ENCODE data around the gene HMG20B. TPM values are rescaled to one million over a fixed set of nuclear protein-coding genes. Genes with fewer than 3 reads are reported as not detected.

The HMG20B gene
- total RNA-seq, 1 experiment from 2014 or later, result 58.1 TPM

DNA sequence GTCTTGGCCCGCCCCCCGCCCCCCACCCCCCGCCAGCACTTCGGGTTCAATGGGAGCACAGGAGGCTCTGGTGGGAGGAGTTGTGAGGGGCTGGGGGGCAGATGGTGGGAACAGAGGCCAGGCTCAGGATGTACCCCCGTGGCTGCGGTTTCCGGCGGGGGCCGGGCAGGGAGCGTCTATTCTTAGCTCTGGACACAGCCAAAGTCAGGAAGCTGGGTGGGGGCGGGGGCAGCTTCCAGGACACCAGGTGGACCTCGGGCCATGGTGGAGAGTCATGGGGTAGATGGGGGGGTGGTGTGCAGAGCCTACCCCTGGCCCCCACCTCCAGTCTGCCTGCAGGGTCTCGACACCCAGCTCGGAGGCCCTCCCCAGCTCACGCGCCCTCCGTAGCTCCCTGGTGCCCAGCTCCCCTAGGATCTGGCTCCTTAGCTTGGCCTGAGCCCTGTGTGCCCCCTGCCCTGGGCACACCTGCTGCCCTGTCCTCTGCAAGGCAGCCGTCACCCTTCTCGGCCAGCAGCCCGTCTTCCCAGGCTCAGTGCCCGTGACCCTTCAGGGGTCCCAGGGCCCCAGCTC is 36.1 kb downstream of the HMG20B start:
- Mint-ChIP-seq H3K4me1 (ENCODE audit: low read depth, unreplicated experiment) (peaks cover 11% of the 10 kb centered on the region), H3K27me3 (ENCODE audit: unreplicated experiment) (no peaks in the 10 kb centered on the region), H3K27ac (ENCODE audit: unreplicated experiment) (no peak overlapping the region), H3K36me3 (ENCODE audit: insufficient read depth, unreplicated experiment) (peaks cover 23% of the 10 kb centered on the region), H3K4me3 (ENCODE audit: low read depth, unreplicated experiment) (no peak overlapping the region), H3K9me3 (ENCODE audit: low read depth, unreplicated experiment) (no peaks in the 10 kb centered on the region)
- CTCF ChIA-PET, result no interaction called here
- TF ChIP-seq, protein P1, sequence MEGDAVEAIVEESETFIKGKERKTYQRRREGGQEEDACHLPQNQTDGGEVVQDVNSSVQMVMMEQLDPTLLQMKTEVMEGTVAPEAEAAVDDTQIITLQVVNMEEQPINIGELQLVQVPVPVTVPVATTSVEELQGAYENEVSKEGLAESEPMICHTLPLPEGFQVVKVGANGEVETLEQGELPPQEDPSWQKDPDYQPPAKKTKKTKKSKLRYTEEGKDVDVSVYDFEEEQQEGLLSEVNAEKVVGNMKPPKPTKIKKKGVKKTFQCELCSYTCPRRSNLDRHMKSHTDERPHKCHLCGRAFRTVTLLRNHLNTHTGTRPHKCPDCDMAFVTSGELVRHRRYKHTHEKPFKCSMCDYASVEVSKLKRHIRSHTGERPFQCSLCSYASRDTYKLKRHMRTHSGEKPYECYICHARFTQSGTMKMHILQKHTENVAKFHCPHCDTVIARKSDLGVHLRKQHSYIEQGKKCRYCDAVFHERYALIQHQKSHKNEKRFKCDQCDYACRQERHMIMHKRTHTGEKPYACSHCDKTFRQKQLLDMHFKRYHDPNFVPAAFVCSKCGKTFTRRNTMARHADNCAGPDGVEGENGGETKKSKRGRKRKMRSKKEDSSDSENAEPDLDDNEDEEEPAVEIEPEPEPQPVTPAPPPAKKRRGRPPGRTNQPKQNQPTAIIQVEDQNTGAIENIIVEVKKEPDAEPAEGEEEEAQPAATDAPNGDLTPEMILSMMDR (IDR thresholded peaks at IDR 0.05; ENCODE audit: unreplicated experiment), result no peak
- intact Hi-C loops (cut with micrococcal nuclease; ENCODE audit: unreplicated experiment), result no loop called here
- BruUV-seq (replicated peaks), result no TSS peak
- no peak for DNase-seq

DNA sequence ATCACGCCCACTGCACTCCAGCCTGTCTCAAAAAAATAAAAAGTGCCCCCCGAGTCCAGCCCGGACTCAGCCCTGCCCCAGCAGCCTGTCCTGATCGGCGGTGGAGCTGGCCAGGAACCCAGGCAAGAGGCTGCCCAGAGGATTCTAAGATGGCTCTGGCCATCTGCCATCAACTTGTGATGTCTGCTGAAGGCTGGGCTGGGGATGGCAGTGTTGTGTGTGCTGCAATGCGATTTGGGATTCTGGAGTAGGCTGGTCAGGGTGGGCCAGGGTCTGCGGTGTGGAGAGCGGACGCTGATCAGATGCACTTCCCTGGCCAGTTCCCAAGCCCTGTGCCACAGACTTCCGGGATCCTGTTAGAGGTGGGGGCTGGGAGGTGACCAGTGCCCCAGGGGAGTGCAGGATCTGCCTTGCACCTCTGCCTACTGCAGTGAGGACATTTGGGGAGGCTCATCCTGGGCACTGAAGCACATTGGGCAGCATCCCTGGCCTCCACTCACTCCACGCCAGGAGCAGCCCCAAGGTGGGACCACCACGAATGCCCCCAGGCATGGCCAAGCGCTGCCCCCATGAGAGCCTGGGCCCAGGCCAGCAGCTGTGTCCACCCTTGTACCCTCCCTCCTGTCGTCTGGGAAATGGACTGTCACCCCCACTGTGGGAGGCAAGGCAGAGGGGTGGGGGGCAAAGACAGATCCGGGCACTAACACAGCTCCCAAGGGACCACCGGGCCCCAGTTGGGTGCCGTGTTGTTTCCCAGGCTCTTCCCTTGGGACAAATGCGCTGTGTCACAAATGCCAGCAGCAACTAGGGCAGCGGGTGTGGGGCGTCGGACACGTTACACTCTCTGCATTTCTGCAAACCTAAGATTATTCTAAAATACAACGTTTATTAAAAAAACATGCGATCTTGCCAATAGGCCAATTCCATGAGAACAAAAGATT is 37.3 kb downstream of the HMG20B start:
- no peaks in the 10 kb centered on the region for H3K9me3 Mint-ChIP-seq (ENCODE audit: low read depth, unreplicated experiment)
- TF ChIP-seq, protein P1 (IDR thresholded peaks at IDR 0.05; ENCODE audit: unreplicated experiment), result no peak
- no peak overlapping the region for H3K4me3 Mint-ChIP-seq (ENCODE audit: low read depth, unreplicated experiment)
- no peak for DNase-seq
- peaks cover 23% of the 10 kb centered on the region for H3K36me3 Mint-ChIP-seq (ENCODE audit: insufficient read depth, unreplicated experiment)
- CTCF ChIA-PET, result no interaction called here
- no TSS peak for BruUV-seq (replicated peaks)
- intact Hi-C loops (cut with micrococcal nuclease; ENCODE audit: unreplicated experiment), result no loop called here
- H3K27ac Mint-ChIP-seq (ENCODE audit: unreplicated experiment), result no peak overlapping the region
- H3K4me1 Mint-ChIP-seq (ENCODE audit: low read depth, unreplicated experiment), result peaks cover 11% of the 10 kb centered on the region
- no peaks in the 10 kb centered on the region for H3K27me3 Mint-ChIP-seq (ENCODE audit: unreplicated experiment)

DNA sequence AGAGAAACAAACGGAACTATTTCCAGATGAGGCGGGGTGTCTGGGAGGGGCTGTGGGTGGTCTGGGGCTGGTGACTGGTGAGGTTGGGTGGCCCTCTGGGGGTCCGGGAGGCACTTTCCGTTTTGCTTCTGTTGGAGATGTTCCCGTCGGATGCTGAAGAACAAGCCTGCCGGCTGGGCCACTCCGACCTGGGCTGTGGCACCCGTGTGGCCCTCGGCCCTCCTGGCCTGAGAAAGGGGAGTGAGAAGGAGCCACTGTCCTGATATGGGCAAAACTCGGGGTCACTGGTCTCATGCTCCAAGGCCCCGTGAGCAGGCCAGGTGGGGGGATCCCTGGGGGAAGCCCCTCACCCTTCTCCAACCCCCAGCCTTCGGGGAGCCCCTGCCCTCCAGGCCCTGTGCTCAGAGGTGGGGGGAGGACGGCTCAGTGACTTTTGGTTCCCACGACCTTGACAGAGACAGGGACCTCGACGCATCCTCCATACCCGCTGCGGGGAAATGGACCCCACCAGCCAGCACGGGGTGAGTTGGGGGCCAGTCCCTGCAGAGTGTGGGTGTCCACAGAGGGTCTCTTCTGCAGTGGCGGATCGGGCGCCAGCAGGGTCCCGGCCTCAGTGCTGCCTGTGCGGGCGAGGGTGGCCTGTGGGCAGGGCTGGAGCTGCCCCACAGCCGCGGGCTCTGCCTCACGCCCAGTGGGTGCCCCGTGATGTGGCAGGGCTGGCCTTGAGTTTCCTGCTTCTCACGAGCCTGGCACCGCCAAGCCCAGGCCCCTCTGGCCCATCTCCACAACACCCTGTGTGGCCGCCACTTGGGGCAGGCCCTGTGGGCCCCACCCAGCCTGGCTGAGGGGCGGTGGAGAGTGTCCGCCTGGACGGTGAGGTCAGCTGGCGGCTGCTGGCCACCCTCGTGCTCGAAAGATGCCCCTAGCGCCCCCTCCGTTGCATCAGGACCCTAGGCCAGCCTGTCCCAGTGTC is 38.3 kb downstream of the HMG20B start:
- Mint-ChIP-seq H3K27ac (ENCODE audit: unreplicated experiment) (no peak overlapping the region), H3K4me3 (ENCODE audit: low read depth, unreplicated experiment) (no peak overlapping the region), H3K9me3 (ENCODE audit: low read depth, unreplicated experiment) (no peaks in the 10 kb centered on the region), H3K36me3 (ENCODE audit: insufficient read depth, unreplicated experiment) (peaks cover 33% of the 10 kb centered on the region), H3K4me1 (ENCODE audit: low read depth, unreplicated experiment) (peaks cover 11% of the 10 kb centered on the region), H3K27me3 (ENCODE audit: unreplicated experiment) (no peaks in the 10 kb centered on the region)
- intact Hi-C loops (cut with micrococcal nuclease; ENCODE audit: unreplicated experiment), result no loop called here
- TF ChIP-seq, protein P1 (IDR thresholded peaks at IDR 0.05; ENCODE audit: unreplicated experiment), result no peak
- BruUV-seq (replicated peaks), result no TSS peak
- DNase-seq, result no peak
- CTCF ChIA-PET, result no interaction called here

DNA sequence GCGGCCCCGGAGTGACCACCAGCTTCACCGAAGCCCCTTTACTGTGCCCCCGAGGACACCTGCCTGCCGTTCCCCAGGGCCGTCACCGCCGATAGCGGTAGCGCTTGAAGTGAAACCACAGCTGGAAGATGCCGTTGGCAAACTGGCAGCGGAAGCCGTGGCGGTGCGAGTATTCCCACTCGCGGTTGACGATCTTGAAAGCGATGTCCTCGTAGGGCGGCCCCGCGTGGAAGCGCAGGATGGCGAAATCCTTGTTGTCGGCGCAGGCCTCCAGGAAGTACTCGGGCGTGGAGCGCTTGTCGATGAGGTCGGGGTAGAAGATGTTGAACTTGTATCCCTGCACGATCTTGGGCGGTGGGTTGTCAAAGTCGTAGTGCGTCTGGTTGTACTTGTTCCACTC is 39.1 kb downstream of the HMG20B start:
- Mint-ChIP-seq H3K4me3 (ENCODE audit: low read depth, unreplicated experiment) (no peak overlapping the region), H3K27ac (ENCODE audit: unreplicated experiment) (no peak overlapping the region), H3K4me1 (ENCODE audit: low read depth, unreplicated experiment) (peaks cover 11% of the 10 kb centered on the region), H3K36me3 (ENCODE audit: insufficient read depth, unreplicated experiment) (peaks cover 33% of the 10 kb centered on the region), H3K9me3 (ENCODE audit: low read depth, unreplicated experiment) (no peaks in the 10 kb centered on the region), H3K27me3 (ENCODE audit: unreplicated experiment) (no peaks in the 10 kb centered on the region)
- TF ChIP-seq, protein P1 (IDR thresholded peaks at IDR 0.05; ENCODE audit: unreplicated experiment), result no peak
- no peak for DNase-seq
- CTCF ChIA-PET, result no interaction called here
- BruUV-seq (replicated peaks), result no TSS peak
- intact Hi-C loops (cut with micrococcal nuclease; ENCODE audit: unreplicated experiment), result no loop called here
